Subcutaneous abdominal adipose tissue (tissue), 5 donors: ENCODE measurements around the gene KLHL7.
"Not testable (repeated sequence)": the region's sequence is repeated elsewhere in the genome, so short reads cannot be mapped to it uniquely, and the experiment has no call there.

ENCODE experiments used
- H3K27ac ChIP-seq: one replicate; pipeline ENCODE4 v1.7.0; 2013; ENCODE audit warnings: low read depth, mild to moderate bottlenecking, inconsistent platforms, low read length, moderate library complexity
- H3K27me3 ChIP-seq, 5 donors: one replicate each; pipeline ENCODE4 v1.7.0; 2013; ENCODE audit warnings: low read length in 5 of 5, inconsistent platforms in 1 of 5; ENCODE audit not compliant: control insufficient read depth in 5 of 5, insufficient read depth in 4 of 5
- H3K36me3 ChIP-seq, 5 donors: one replicate each; pipeline ENCODE4 v1.7.0; 2013; ENCODE audit warnings: low read length in 5 of 5; ENCODE audit not compliant: control insufficient read depth in 5 of 5, insufficient read depth in 5 of 5
- H3K4me1 ChIP-seq, 5 donors: one replicate each; pipeline ENCODE4 v1.7.0; 2013; ENCODE audit warnings: low read length in 5 of 5, mild to moderate bottlenecking in 3 of 5, moderate library complexity in 1 of 5; ENCODE audit not compliant: control insufficient read depth in 5 of 5, insufficient read depth in 5 of 5
- H3K4me3 ChIP-seq, 5 donors: one replicate each; pipeline ENCODE4 v1.7.0; 2013; ENCODE audit warnings: low read length in 5 of 5, low read depth in 1 of 5
- H3K9ac ChIP-seq, 5 donors: one replicate each; pipeline ENCODE4 v1.7.0; 2013; ENCODE audit warnings: low read length in 5 of 5, mild to moderate bottlenecking in 4 of 5, moderate library complexity in 3 of 5
- H3K9me3 ChIP-seq, 5 donors: one replicate each; pipeline ENCODE4 v1.7.0; 2013; ENCODE audit warnings: low read length in 5 of 5; ENCODE audit not compliant: control insufficient read depth in 5 of 5
- donor health status: healthy.
- donor health status: healthy.
- donor health status: healthy.
- donor health status: healthy.
- donor health status: healthy.

KLHL7 gene

DNA sequence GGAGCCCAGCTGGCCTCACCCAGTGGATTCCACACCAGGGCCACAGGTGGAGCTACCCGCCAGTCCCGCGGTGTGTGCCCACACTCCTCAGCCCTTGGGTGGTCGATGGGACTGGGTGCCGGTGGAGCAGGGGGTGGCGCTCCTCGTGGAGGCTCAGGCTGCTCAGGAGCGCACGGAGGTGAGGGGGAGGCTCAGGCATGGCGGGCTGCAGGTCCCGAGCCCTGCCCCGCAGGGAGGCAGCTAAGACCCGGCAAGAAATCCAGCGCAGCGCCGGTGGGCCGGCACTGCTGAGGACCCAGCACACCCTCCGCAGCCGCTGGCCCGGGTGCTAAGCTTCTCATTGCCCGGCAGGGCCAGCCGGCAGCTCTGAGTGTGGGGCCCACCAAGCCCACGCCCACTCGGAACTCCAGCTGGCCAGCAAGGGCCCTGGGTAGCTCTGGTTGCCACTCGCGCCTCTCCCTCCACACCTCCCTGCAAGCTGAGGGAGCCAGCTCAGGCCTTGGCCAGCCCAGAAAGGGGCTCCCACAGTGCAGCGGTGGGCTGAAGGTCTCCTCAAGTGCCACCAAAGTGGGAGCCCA lies 88.2 kb downstream of the KLHL7 start:
- H3K9ac ChIP-seq, H3K27ac ChIP-seq, H3K9me3 ChIP-seq, H3K4me1 ChIP-seq, H3K4me3 ChIP-seq, H3K27me3 ChIP-seq: not testable (repeated sequence)
- peaks cover 12 to 48% (median 31%) of the 10 kb centered on the region in 5 donors for H3K36me3 ChIP-seq

DNA sequence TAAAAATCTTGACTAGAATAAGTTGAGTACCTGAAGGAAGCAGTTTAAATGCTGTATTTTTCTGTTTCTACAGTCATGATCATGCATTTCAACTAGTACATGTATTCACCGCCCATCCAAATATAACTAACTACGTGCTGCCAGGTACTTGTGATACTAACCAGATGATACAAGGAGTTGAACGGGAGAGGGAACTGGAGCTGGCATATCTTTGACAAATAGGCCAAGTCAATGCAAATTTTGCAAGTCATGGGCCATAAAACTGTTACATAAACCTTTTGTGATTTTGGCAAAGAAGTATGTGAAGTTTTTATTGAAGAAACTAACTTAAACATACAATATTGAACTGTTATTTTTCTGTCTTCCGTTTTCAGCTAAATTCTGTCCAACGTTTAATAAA lies 90.7 kb downstream of the KLHL7 start:
- Histone ChIP-seq H3K4me1 (no peaks in the 10 kb centered on the region), H3K27me3 (no peaks in the 10 kb centered on the region), H3K9me3 (no peaks in the 10 kb centered on the region), H3K9ac (no peak overlapping the region), H3K4me3 (no peak overlapping the region), H3K27ac (no peak overlapping the region), H3K36me3 (peaks cover 16 to 57% (median 41%) of the 10 kb centered on the region in 5 donors)

DNA sequence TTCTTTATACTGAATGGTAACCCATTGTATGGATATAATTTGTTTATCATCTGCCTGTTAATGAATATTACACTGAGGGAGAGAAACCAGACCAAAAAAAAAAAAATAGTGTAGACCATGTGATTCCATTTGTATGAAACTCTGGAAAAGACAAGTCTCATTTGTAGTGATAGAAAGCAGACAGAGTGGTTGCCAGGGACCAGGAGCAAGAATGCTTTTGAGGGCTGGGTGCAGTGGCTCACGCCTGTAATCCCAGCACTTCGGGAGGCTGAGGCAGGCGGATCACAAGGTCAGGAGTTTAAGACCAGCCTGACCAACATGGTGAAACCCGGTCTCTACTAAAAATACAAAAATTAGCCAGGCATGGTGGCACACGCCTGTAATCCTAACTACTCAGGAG lies 92.2 kb downstream of the KLHL7 start:
- not testable (repeated sequence) for H3K9me3 ChIP-seq, H3K27me3 ChIP-seq, H3K4me1 ChIP-seq, H3K27ac ChIP-seq, H3K4me3 ChIP-seq, H3K9ac ChIP-seq
- peaks cover 19 to 54% (median 39%) of the 10 kb centered on the region in 5 donors for H3K36me3 ChIP-seq

DNA sequence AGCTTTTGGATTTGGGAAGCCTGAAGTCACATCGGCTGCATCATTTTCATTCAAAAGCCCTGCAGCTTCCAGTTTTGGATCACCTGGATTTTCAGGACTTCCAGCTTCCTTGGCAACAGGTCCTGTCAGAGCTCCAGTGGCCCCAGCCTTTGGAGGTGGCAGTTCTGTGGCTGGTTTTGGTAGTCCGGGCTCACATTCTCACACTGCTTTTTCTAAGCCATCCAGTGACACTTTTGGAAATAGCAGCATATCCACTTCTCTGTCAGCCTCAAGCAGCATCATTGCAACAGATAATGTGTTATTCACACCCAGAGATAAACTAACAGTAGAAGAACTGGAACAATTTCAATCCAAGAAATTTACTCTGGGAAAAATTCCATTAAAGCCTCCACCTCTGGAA lies 94.7 kb downstream of the KLHL7 start:
- H3K27me3 ChIP-seq: no peaks in the 10 kb centered on the region
- H3K9ac ChIP-seq: no peak overlapping the region
- H3K4me1 ChIP-seq: no peaks in the 10 kb centered on the region
- H3K9me3 ChIP-seq: no peaks in the 10 kb centered on the region
- no peak overlapping the region for H3K27ac ChIP-seq
- H3K36me3 ChIP-seq: peaks cover 19 to 41% (median 31%) of the 10 kb centered on the region in 5 donors
- no peak overlapping the region for H3K4me3 ChIP-seq

DNA sequence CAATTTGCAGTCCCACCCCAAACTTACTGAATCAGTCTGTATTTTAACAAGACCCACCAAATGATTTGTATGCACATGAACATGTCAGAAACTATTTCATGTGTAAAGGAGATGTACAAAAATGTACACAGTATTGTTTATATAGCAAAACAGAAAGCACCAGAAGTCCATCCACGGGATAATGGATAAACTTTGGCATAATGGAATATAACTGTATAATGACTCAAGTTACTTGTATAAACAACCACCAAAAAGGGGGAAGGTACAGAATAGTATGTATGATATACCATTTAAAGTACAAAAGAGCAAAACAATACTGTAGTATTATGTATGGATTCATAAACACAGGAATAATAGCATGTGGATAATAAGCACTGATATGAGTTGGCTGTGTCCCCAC lies 98.7 kb downstream of the KLHL7 start:
- no peak overlapping the region for H3K9ac ChIP-seq
- H3K27ac ChIP-seq: no peak overlapping the region
- peaks cover 15 to 27% (median 24%) of the 10 kb centered on the region in 5 donors for H3K36me3 ChIP-seq
- no peak overlapping the region for H3K4me3 ChIP-seq
- H3K9me3 ChIP-seq: no peaks in the 10 kb centered on the region
- H3K27me3 ChIP-seq: no peaks in the 10 kb centered on the region
- peaks cover 0 to 8% (median 5%) of the 10 kb centered on the region in 5 donors for H3K4me1 ChIP-seq

DNA sequence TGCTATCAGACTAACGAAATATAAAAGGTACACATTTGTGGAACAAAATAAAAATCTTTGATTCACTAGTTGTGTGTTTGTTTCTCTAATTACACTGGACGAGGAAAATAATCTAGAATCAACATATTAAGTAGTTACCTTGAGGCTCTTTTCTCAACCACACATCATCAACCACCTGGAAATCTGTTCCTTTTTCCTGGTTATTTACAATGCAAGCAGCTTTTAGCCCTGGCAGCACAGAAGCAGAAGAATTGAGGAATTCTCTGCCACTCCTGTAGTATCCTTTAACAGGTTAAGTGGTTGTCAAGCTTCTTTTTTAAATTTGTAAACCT lies 100.0 kb downstream of the KLHL7 start:
- Histone ChIP-seq H3K4me1 (peaks cover 0 to 8% (median 5%) of the 10 kb centered on the region in 5 donors), H3K9ac (no peak overlapping the region), H3K4me3 (peak overlapping the region in 4 of 5 donors; percentile 31 to 60 (median 52)), H3K36me3 (peaks cover 5 to 14% (median 11%) of the 10 kb centered on the region in 5 donors), H3K9me3 (no peaks in the 10 kb centered on the region), H3K27ac (no peak overlapping the region), H3K27me3 (no peaks in the 10 kb centered on the region)

DNA sequence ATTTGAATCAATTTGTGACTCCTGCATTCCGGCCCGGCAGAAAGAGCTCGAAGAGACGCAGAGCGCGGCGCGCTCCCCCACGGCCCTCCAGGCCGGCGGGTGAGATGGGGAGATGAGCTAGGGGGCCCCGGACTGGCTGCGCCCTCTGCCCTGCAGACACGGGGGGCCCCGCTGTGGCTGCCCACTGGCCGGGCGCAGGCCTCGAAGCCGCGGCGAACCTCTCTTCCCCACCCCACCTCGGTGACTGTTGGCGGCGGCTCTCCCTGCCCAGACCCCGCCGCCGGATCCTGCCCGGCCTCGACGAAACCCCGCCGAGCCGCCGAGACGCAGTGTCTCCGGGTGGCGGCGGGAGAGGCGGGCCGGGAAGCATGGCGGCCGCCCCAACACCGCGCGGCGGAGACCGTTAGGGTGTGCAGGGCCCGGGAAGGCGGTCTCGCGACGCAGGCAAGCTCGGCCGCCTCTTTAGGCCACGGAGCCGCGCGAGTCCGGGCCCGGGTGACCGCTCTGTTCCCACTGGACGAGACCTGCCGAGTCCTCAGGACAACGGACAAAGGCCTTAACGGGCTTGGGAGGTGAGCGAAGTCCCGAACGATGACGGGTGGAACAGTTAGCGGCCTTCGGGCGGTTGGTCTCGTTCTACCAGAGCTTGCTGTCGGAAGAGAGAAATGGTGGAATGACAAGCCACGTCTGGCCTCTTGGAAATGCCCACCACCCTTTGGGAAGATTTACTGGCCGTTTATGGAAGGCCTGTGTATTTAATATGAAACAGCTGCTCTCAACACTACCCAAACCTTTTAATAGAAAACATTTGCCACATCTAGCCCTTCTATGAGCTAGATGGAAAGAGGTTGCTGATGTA lies 100.6 kb downstream of the KLHL7 start:
- no peak overlapping the region for H3K27ac ChIP-seq

DNA sequence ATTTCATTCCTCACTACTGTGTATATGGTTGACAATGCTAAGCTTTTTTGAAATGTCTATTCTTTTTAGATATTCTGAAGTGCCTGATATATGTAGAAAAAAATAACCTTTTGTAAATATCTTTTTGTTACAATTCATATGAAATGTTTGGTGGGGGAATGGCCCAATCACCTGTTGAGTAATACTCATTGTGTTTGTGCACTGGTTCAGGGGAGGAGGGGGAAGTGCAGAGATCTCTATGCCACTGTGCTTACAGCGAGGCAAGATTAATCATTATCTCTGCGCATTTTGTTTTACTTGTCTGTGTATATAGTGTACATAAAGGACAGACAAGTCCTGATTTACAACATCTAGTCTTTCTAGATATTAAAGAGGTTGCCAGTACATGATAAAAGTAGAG lies 101.4 kb downstream of the KLHL7 start:
- Histone ChIP-seq H3K9ac (no peak overlapping the region), H3K27me3 (peaks cover 0 to 5% (median 0%) of the 10 kb centered on the region in 5 donors), H3K36me3 (no peaks in the 10 kb centered on the region), H3K4me1 (peaks cover 0 to 10% (median 6%) of the 10 kb centered on the region in 5 donors), H3K4me3 (no peak overlapping the region), H3K9me3 (no peaks in the 10 kb centered on the region), H3K27ac (no peak overlapping the region)

More for the DNA sequence above, 100.6 kb downstream of the KLHL7 start:
- peaks cover 0 to 5% (median 0%) of the 10 kb centered on the region in 5 donors for H3K27me3 ChIP-seq
- peaks cover 0 to 10% (median 6%) of the 10 kb centered on the region in 5 donors for H3K4me1 ChIP-seq
- peaks cover 3 to 8% (median 6%) of the 10 kb centered on the region in 5 donors for H3K36me3 ChIP-seq
- H3K9me3 ChIP-seq: no peaks in the 10 kb centered on the region
- H3K9ac ChIP-seq: peak overlapping the region in 2 of 5 donors; percentile 33 to 54
- H3K4me3 ChIP-seq: peak overlapping the region; percentile 31 to 69 (median 52)

DNA sequence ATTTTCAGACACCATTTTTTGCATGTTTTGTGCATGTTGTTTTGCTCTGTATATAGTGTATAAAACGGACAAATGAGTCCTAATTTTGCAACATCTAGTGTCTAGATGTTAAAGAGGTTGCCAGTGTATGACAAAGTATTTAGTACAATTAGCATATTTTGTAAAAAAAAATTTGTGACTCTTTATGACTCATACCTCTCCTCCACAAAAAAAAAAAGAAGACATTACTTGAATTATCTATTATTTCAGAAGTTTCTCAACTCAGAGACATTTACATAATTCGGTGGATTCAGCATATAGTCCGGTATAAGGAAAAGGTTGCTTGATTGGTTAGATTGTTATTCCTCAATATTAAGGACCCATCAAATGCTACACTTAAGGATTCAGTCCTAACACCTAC lies 102.3 kb downstream of the KLHL7 start:
- Histone ChIP-seq H3K27ac (no peak overlapping the region), H3K4me1 (peaks cover 0 to 10% (median 6%) of the 10 kb centered on the region in 5 donors), H3K36me3 (no peaks in the 10 kb centered on the region), H3K9ac (no peak overlapping the region), H3K9me3 (no peaks in the 10 kb centered on the region), H3K4me3 (no peak overlapping the region), H3K27me3 (peaks cover 0 to 5% (median 0%) of the 10 kb centered on the region in 5 donors)

DNA sequence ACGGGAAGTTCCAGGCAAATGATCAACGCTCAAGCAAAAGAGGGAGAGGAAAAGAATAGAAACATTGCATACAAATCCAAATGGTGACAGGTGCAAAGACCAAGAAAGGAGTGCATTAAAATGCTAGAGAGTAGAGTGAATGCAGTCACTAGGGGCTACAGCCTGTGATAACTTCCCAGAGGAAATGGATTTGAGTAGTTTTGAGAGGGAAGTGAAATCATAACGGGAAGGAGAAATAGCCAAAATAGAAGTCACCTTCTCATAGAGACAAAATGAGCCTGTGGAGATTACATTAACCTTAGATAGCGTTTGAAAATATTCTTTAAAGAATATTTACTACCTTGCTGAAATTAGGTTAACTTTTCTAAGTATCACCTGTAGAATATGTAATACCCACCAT lies 102.7 kb downstream of the KLHL7 start:
- no peak overlapping the region for H3K27ac ChIP-seq
- H3K4me1 ChIP-seq: peaks cover 0 to 10% (median 6%) of the 10 kb centered on the region in 5 donors
- no peaks in the 10 kb centered on the region for H3K9me3 ChIP-seq
- H3K27me3 ChIP-seq: peaks cover 0 to 5% (median 0%) of the 10 kb centered on the region in 5 donors
- H3K36me3 ChIP-seq: no peaks in the 10 kb centered on the region
- H3K9ac ChIP-seq: no peak overlapping the region
- H3K4me3 ChIP-seq: no peak overlapping the region
